Measurements from ENCODE around the gene ZNF488.

ZNF488 gene

GRCh38 chr10:47369251-47369894, 14.7 kb downstream of the ZNF488 start:
- FAIRE-seq = no peak
- no peak for DNase-seq (ENCODE audit: extremely low spot score, insufficient read length, low read depth)

- FAIRE-seq (no peak), DNase-seq (ENCODE audit: extremely low spot score, insufficient read length, low read depth) (no peak)
These were observed 15.5 kb downstream of the ZNF488 start for GRCh38 chr10:47368431-47369180.

GRCh38 chr10:47367646-47368045, 16.4 kb downstream of the ZNF488 start:
- DNase-seq (ENCODE audit: extremely low spot score, insufficient read length, low read depth) = no peak
- FAIRE-seq = no peak

GRCh38 chr10:47366731-47367460, 17.2 kb downstream of the ZNF488 start:
- no peak for DNase-seq (ENCODE audit: extremely low spot score, insufficient read length, low read depth)
- FAIRE-seq = no peak

- no peak for FAIRE-seq
- no peak for DNase-seq (ENCODE audit: extremely low spot score, insufficient read length, low read depth)
These were observed 17.9 kb downstream of the ZNF488 start for GRCh38 chr10:47366181-47366631.

GRCh38 chr10:47365431-47366180, 18.5 kb downstream of the ZNF488 start:
- FAIRE-seq = no peak
- no peak for DNase-seq (ENCODE audit: extremely low spot score, insufficient read length, low read depth)

GRCh38 chr10:47364911-47365310, 19.2 kb downstream of the ZNF488 start:
- DNase-seq (ENCODE audit: extremely low spot score, insufficient read length, low read depth) (no peak), FAIRE-seq (no peak)

- FAIRE-seq (no peak), DNase-seq (ENCODE audit: extremely low spot score, insufficient read length, low read depth) (no peak)
These were observed 19.7 kb downstream of the ZNF488 start for GRCh38 chr10:47364366-47364765.

GRCh38 chr10:47363781-47364180, 20.3 kb downstream of the ZNF488 start:
- DNase-seq (ENCODE audit: extremely low spot score, insufficient read length, low read depth) (no peak), FAIRE-seq (no peak)

- DNase-seq (ENCODE audit: extremely low spot score, insufficient read length, low read depth) = no peak
- no peak for FAIRE-seq
These were observed 21.9 kb downstream of the ZNF488 start for GRCh38 chr10:47362199-47362598.

- DNase-seq (ENCODE audit: extremely low spot score, insufficient read length, low read depth) = no peak
These were observed 22.8 kb downstream of the ZNF488 start for GRCh38 chr10:47361293-47361692.

GRCh38 chr10:47360419-47361040, 23.6 kb downstream of the ZNF488 start:
- DNase-seq (ENCODE audit: extremely low spot score, insufficient read length, low read depth) (no peak), FAIRE-seq (no peak)

More at GRCh38 chr10:47361293-47361692, 22.8 kb downstream of the ZNF488 start:
- no peak for FAIRE-seq

GRCh38 chr10:47359626-47360418, 24.3 kb downstream of the ZNF488 start:
- FAIRE-seq = no peak

GRCh38 chr10:47359101-47359500, 25.0 kb downstream of the ZNF488 start:
- FAIRE-seq (no peak), DNase-seq (ENCODE audit: extremely low spot score, insufficient read length, low read depth) (no peak)

More at GRCh38 chr10:47359626-47360418, 24.3 kb downstream of the ZNF488 start:
- no peak for DNase-seq (ENCODE audit: extremely low spot score, insufficient read length, low read depth)

- DNase-seq (ENCODE audit: extremely low spot score, insufficient read length, low read depth) (no peak), FAIRE-seq (no peak)
These were observed 25.6 kb downstream of the ZNF488 start for GRCh38 chr10:47358457-47358856.

GRCh38 chr10:47357911-47358310, 26.2 kb downstream of the ZNF488 start:
- no peak for FAIRE-seq
- DNase-seq (ENCODE audit: extremely low spot score, insufficient read length, low read depth) = no peak

- FAIRE-seq = no peak
These were observed 26.9 kb downstream of the ZNF488 start for GRCh38 chr10:47357131-47357582.

GRCh38 chr10:47356708-47357107, 27.4 kb downstream of the ZNF488 start:
- DNase-seq (ENCODE audit: extremely low spot score, insufficient read length, low read depth) = no peak
- FAIRE-seq = no peak

More at GRCh38 chr10:47357131-47357582, 26.9 kb downstream of the ZNF488 start:
- DNase-seq (ENCODE audit: extremely low spot score, insufficient read length, low read depth) = no peak

GRCh38 chr10:47354900-47355299, 29.2 kb downstream of the ZNF488 start:
- no peak for DNase-seq (ENCODE audit: extremely low spot score, insufficient read length, low read depth)
- no peak for FAIRE-seq

Data from GM18507 (cell line).